ENCODE results near the gene ERN1. TPM values are rescaled to one million over a fixed set of nuclear protein-coding genes. Genes with fewer than 3 reads are reported as not detected.

Gene ERN1
- total and polyA plus RNA-seq, 2 donors (not counting 3 experiments of a cell fraction or from before 2014, with no cell fraction given) = 9.1 to 21.5 TPM

GRCh38 chr17:64057701-64058263 is 72.2 kb downstream of the ERN1 start:
- H3K4me2 ChIP-seq (ENCODE audit: insufficient read depth, low read length) = no peak overlapping the region
- no peaks in the 10 kb centered on the region for H3K79me2 ChIP-seq (ENCODE audit: control insufficient read depth, insufficient read depth, low read length)
- no peak for DNase-seq (ENCODE audit: low read depth, low spot score)
- intact Hi-C loops (cut with micrococcal nuclease) = no loop called here
- H3K9ac ChIP-seq (replicated peaks; ENCODE audit: extremely low read depth, insufficient read depth, low read length) = no peak overlapping the region
- no peak overlapping the region for H3K27ac ChIP-seq (ENCODE audit: insufficient read depth, low read depth, low read length)
- dilution Hi-C loops (cut with MboI; ENCODE audit: extremely low pct_ligation_motif_present, low sequenced_read_pairs) = no loop called here
- peak; percentile 21 for FAIRE-seq
- no peaks in the 10 kb centered on the region for H3K9me1 ChIP-seq (replicated peaks; ENCODE audit: control insufficient read depth, extremely low read depth, insufficient read depth, low read length)
- H3K36me3 ChIP-seq (ENCODE audit: control insufficient read depth in 2 of 2, extremely low read depth in 1 of 2, insufficient read depth in 2 of 2, low read length in 2 of 2) = peaks cover 0 to 21% of the 10 kb centered on the region in 2 experiments
- ChIA-PET POLR2A (no interaction called here), CTCF (interaction anchor here (0.5 to 2.8 kb wide), 3 partner anchors 27 to 87 kb away, joined by 3 to 11 read pairs (median 4); no protein-coding TSS in a partner anchor)
- TF ChIP-seq GATA2 (IDR thresholded peaks at IDR 0.05; ENCODE audit: insufficient read depth, insufficient read length, low read depth, low read length) = peak; percentile 78
- TF ChIP-seq POLR2A (IDR thresholded peaks at IDR 0.05; ENCODE audit: low read depth, low read length) = no peak
- no peak overlapping the region for H2AFZ ChIP-seq (ENCODE audit: low read depth, low read length)
- H3K9me3 ChIP-seq (replicated peaks; ENCODE audit: control insufficient read depth, insufficient read depth, low read length) = no peaks in the 10 kb centered on the region
- no peaks in the 10 kb centered on the region for H4K20me1 ChIP-seq (replicated peaks; ENCODE audit: control insufficient read depth, extremely low read depth, insufficient read depth, low read length)
- H3K4me3 ChIP-seq (replicated peaks in 1 of 3; ENCODE audit: insufficient read depth in 1 of 3, low read depth in 1 of 3, low read length in 3 of 3) = no peak overlapping the region
- no TSS peak for BruUV-seq (replicated peaks)
- H3K4me1 ChIP-seq (ENCODE audit: control insufficient read depth, extremely low read depth, insufficient read depth, low read length) = peaks cover 22% of the 10 kb centered on the region
- no peaks in the 10 kb centered on the region for H3K27me3 ChIP-seq (ENCODE audit: control insufficient read depth in 2 of 2, insufficient read depth in 2 of 2, low read length in 2 of 2)

- TF ChIP-seq, protein P1, sequence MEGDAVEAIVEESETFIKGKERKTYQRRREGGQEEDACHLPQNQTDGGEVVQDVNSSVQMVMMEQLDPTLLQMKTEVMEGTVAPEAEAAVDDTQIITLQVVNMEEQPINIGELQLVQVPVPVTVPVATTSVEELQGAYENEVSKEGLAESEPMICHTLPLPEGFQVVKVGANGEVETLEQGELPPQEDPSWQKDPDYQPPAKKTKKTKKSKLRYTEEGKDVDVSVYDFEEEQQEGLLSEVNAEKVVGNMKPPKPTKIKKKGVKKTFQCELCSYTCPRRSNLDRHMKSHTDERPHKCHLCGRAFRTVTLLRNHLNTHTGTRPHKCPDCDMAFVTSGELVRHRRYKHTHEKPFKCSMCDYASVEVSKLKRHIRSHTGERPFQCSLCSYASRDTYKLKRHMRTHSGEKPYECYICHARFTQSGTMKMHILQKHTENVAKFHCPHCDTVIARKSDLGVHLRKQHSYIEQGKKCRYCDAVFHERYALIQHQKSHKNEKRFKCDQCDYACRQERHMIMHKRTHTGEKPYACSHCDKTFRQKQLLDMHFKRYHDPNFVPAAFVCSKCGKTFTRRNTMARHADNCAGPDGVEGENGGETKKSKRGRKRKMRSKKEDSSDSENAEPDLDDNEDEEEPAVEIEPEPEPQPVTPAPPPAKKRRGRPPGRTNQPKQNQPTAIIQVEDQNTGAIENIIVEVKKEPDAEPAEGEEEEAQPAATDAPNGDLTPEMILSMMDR (IDR thresholded peaks at IDR 0.05; ENCODE audit: extremely low read depth in 1 of 2, insufficient read depth in 1 of 2, low read depth in 1 of 2, low read length in 2 of 2) = no peak
- TF ChIP-seq GATA2 (IDR thresholded peaks at IDR 0.05; ENCODE audit: insufficient read depth, insufficient read length, low read depth, low read length) (no peak), POLR2AphosphoS5 (IDR thresholded peaks at IDR 0.05; ENCODE audit: insufficient read depth, low read depth, low read length) (no peak), JUN (IDR thresholded peaks at IDR 0.05; ENCODE audit: borderline replicate concordance, insufficient read depth, insufficient read length, low read depth) (no peak), FOS (IDR thresholded peaks at IDR 0.05; ENCODE audit: borderline replicate concordance, insufficient read depth, low read length) (no peak)
- BruUV-seq (replicated peaks) = no TSS peak
- ChIA-PET CTCF (interaction anchor here (2.8 to 2.9 kb wide), 2 partner anchors 27 to 77 kb away, joined by 11 to 21 read pairs; no protein-coding TSS in a partner anchor), POLR2A (interaction anchor here (0.6 kb wide), 1 partner anchor 89 kb away, joined by 7 read pairs; no protein-coding TSS in a partner anchor)
- peaks cover 0 to 25% of the 10 kb centered on the region in 2 experiments for H3K36me3 ChIP-seq (ENCODE audit: control insufficient read depth in 2 of 2, extremely low read depth in 1 of 2, insufficient read depth in 2 of 2, low read length in 2 of 2)
- H3K9me3 ChIP-seq (replicated peaks; ENCODE audit: control insufficient read depth, insufficient read depth, low read length) = no peaks in the 10 kb centered on the region
- no peak overlapping the region for H3K4me3 ChIP-seq (replicated peaks in 1 of 3; ENCODE audit: insufficient read depth in 1 of 3, low read depth in 1 of 3, low read length in 3 of 3)
- no peak overlapping the region for H2AFZ ChIP-seq (ENCODE audit: low read depth, low read length)
- no peak for FAIRE-seq
- intact Hi-C loops (cut with micrococcal nuclease) (no loop called here), dilution Hi-C loops (cut with MboI; ENCODE audit: extremely low pct_ligation_motif_present, low sequenced_read_pairs) (no loop called here)
- no peak overlapping the region for H3K9ac ChIP-seq (replicated peaks; ENCODE audit: extremely low read depth, insufficient read depth, low read length)
- H4K20me1 ChIP-seq (replicated peaks; ENCODE audit: control insufficient read depth, extremely low read depth, insufficient read depth, low read length) = no peaks in the 10 kb centered on the region
- DNase-seq (ENCODE audit: low read depth, low spot score) = no peak
- no peak overlapping the region for H3K4me2 ChIP-seq (ENCODE audit: insufficient read depth, low read length)
- H3K9me1 ChIP-seq (replicated peaks; ENCODE audit: control insufficient read depth, extremely low read depth, insufficient read depth, low read length) = no peaks in the 10 kb centered on the region
- H3K27ac ChIP-seq (ENCODE audit: insufficient read depth, low read depth, low read length) = no peak overlapping the region
- peaks cover 17% of the 10 kb centered on the region for H3K4me1 ChIP-seq (ENCODE audit: control insufficient read depth, extremely low read depth, insufficient read depth, low read length)
- no peaks in the 10 kb centered on the region for H3K27me3 ChIP-seq (ENCODE audit: control insufficient read depth in 2 of 2, insufficient read depth in 2 of 2, low read length in 2 of 2)
- no peaks in the 10 kb centered on the region for H3K79me2 ChIP-seq (ENCODE audit: control insufficient read depth, insufficient read depth, low read length)
Measured at GRCh38 chr17:64056269-64057005, 73.5 kb downstream of the ERN1 start.
